ENCODE data around the gene AUTS2. TPM values are rescaled to one million over a fixed set of nuclear protein-coding genes. Genes with fewer than 3 reads are reported as not detected.

Gene AUTS2
- total RNA-seq, 1 experiment from 2014 or later = not detected

DNA sequence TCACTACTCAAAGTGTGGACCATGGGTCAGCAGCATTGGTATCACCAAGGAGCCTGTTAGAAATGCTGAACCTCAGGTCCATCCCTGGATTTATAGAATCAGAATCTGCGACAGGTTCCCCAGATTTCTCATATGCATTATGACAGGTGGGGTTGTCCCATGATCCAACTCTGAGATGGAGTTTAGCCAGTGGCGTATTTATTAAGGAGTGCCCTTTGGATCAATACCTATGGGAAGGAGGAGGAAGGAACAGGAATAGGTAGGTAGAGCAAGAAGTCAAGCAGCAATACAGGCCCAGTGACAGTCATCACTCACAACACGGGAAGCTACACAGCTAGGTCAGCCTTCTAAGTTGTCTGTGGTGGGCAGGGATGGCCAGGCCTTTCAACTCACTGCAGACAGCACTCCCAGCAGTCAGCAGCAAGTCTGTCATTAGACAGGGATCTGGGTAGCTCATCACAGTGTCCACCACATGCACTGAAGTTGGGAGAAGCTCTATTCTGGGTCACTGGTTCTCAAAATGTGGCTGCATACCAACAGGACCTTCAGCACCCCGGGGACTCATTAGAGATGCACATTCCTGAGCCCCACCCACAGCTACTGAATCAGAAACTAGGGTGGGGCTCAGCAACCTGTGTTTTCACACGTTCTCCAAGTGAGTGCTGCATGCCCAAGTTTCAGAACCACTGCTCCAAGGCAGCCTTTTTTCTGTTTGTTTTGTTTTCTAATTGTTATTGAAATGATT lies 1001.3 kb downstream of the AUTS2 start:
- Histone ChIP-seq H3K36me3 (no peaks in the 10 kb centered on the region), H3K4me3 (no peak overlapping the region), H3K9me3 (replicated peaks) (no peaks in the 10 kb centered on the region), H3K27ac (no peak overlapping the region), H3K27me3 (replicated peaks) (no peaks in the 10 kb centered on the region), H3K4me1 (replicated peaks) (no peaks in the 10 kb centered on the region)
- DNase-seq (ENCODE audit: low read depth in 1 of 2, low spot score in 2 of 2) = no peak

DNA sequence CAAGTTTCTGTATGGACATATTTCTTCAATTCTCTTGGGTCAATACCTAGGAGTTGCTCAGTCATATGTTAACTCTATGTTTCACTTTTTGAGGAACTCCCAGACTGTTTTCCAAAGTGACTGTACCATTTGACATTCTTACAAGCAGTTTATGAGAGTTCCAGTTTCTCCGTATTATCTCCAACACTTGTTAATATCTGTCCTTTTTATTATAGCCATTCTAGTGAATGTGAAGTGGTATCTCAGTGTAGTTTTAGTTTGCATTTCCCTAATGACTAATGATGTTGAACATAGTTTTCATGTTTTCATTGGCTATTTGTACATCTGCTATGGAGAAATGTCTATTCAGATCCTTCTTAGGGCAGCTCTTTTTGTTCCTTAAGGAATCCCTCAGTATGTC lies 1002.7 kb downstream of the AUTS2 start:
- Histone ChIP-seq H3K4me1 (replicated peaks) (no peaks in the 10 kb centered on the region), H3K4me3 (no peak overlapping the region), H3K27ac (no peak overlapping the region), H3K9me3 (replicated peaks) (no peaks in the 10 kb centered on the region), H3K27me3 (replicated peaks) (no peaks in the 10 kb centered on the region), H3K36me3 (no peaks in the 10 kb centered on the region)
- DNase-seq (ENCODE audit: low read depth in 1 of 2, low spot score in 2 of 2) = no peak

- no peak for DNase-seq (ENCODE audit: low read depth in 1 of 2, low spot score in 2 of 2)
- H3K9me3 ChIP-seq (replicated peaks) = no peaks in the 10 kb centered on the region
- H3K4me3 ChIP-seq = no peak overlapping the region
- H3K36me3 ChIP-seq = no peaks in the 10 kb centered on the region
- H3K27me3 ChIP-seq (replicated peaks) = no peaks in the 10 kb centered on the region
- no peak overlapping the region for H3K27ac ChIP-seq
- H3K4me1 ChIP-seq (replicated peaks) = no peaks in the 10 kb centered on the region
These were observed 1003.8 kb downstream of the AUTS2 start for GRCh38 chr7:70602117-70602516.

DNA sequence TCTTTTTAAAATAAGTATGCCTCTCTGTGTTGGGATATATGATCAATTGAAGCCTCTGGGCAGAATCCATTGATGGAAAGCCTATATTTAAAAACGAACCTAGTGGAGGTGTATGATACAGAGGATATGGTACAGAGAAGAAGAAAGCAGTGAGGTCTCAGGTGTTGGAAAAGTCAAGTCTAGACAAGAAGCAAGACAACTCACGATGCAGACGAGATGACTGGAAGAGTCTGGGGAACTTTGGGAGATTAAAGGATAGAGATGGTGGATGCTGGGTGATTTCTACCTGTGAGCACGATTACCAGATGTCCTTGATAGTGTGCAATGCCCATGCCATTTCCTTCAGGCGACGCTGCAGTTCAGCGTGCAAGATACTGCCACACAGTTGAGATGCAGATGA lies 1009.0 kb downstream of the AUTS2 start:
- Histone ChIP-seq H3K4me1 (replicated peaks) (no peaks in the 10 kb centered on the region), H3K27me3 (replicated peaks) (no peaks in the 10 kb centered on the region)

DNA sequence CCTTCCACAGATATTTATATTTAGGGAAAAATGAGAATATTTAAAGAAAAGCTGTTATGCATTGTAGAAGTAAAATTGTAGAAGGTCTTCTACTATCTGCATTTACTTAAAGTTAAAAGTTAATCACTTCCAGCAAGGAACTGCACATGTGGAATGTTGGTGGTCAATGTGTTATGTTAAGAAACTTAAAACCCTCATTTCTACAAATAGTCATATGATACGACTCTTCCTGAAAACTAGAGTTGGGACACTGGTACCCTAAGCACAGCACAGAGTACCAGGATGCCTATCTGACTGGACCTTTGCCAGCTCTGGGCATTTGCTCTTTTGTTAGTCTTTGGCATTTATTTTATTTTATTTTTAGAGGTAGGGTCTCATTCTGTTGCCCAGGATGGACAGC lies 1009.5 kb downstream of the AUTS2 start:
- H3K27me3 ChIP-seq (replicated peaks) = no peaks in the 10 kb centered on the region
- H3K9me3 ChIP-seq (replicated peaks) = no peaks in the 10 kb centered on the region
- DNase-seq (ENCODE audit: low read depth in 1 of 2, low spot score in 2 of 2) = no peak
- no peaks in the 10 kb centered on the region for H3K4me1 ChIP-seq (replicated peaks)
- H3K4me3 ChIP-seq = no peak overlapping the region
- H3K27ac ChIP-seq = no peak overlapping the region
- no peaks in the 10 kb centered on the region for H3K36me3 ChIP-seq

More for the DNA sequence above, 1009.0 kb downstream of the AUTS2 start:
- Histone ChIP-seq H3K36me3 (no peaks in the 10 kb centered on the region), H3K9me3 (replicated peaks) (no peaks in the 10 kb centered on the region), H3K27ac (no peak overlapping the region), H3K4me3 (no peak overlapping the region)
- DNase-seq (ENCODE audit: low read depth in 1 of 2, low spot score in 2 of 2) = no peak

- no peaks in the 10 kb centered on the region for H3K36me3 ChIP-seq
- no peaks in the 10 kb centered on the region for H3K27me3 ChIP-seq (replicated peaks)
- H3K9me3 ChIP-seq (replicated peaks) = no peaks in the 10 kb centered on the region
- no peaks in the 10 kb centered on the region for H3K4me1 ChIP-seq (replicated peaks)
- H3K27ac ChIP-seq = no peak overlapping the region
- no peak overlapping the region for H3K4me3 ChIP-seq
- no peak for DNase-seq (ENCODE audit: low read depth in 1 of 2, low spot score in 2 of 2)
These were observed 1010.0 kb downstream of the AUTS2 start for GRCh38 chr7:70608229-70608628.

GRCh38 chr7:70612811-70613210 lies 1014.5 kb downstream of the AUTS2 start:
- no peaks in the 10 kb centered on the region for H3K27me3 ChIP-seq (replicated peaks)
- no peaks in the 10 kb centered on the region for H3K4me1 ChIP-seq (replicated peaks)
- H3K27ac ChIP-seq = no peak overlapping the region
- no peak for DNase-seq (ENCODE audit: low read depth in 1 of 2, low spot score in 2 of 2)
- no peaks in the 10 kb centered on the region for H3K36me3 ChIP-seq
- H3K9me3 ChIP-seq (replicated peaks) = no peaks in the 10 kb centered on the region
- no peak overlapping the region for H3K4me3 ChIP-seq

DNA sequence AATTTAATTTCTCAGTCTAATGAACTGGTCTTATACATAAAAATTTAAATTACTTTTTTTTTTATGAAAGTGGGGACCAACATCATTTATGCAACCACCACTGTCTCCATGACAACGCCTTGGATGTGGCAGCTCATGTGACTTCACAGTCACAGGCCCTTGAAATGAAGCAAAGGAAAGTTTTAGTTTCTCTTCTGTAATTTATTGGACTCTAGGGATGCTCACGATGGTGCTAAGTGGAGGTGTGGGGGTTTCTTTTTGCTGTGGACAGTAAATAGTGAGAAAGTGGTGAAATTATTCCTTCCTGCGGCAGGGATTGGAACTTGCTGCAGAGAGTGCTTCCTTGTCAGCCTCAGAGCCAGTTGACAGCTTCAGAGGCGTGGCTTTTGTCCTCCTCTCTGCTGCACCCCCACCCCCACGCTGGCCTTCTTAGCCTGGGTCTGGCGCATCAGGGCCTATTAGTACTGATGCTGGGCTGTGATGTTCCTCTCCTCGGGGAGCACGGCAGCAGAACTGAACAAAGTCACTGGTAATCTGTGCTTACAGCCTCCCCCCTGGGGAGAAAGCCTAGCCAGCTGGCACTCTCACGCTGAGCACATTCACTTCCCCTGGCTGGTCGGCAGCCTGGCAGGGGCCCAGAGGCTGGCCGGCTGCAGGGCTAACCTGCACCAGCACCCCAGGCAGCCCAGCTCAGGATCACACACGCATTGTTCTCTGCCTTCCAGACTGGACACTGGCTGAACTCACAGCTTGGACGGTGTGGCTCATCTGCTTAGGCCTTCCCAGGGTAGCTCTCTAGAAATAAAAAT lies 1016.2 kb downstream of the AUTS2 start:
- H3K27ac ChIP-seq = no peak overlapping the region
- no peaks in the 10 kb centered on the region for H3K4me1 ChIP-seq (replicated peaks)
- H3K27me3 ChIP-seq (replicated peaks) = no peaks in the 10 kb centered on the region
- H3K4me3 ChIP-seq = no peak overlapping the region
- H3K36me3 ChIP-seq = no peaks in the 10 kb centered on the region
- H3K9me3 ChIP-seq (replicated peaks) = no peaks in the 10 kb centered on the region
- no peak for DNase-seq (ENCODE audit: low read depth in 1 of 2, low spot score in 2 of 2)

- no peaks in the 10 kb centered on the region for H3K4me1 ChIP-seq (replicated peaks)
- H3K9me3 ChIP-seq (replicated peaks) = no peaks in the 10 kb centered on the region
- no peak overlapping the region for H3K27ac ChIP-seq
- H3K4me3 ChIP-seq = no peak overlapping the region
- DNase-seq (ENCODE audit: low read depth in 1 of 2, low spot score in 2 of 2) = no peak
- no peaks in the 10 kb centered on the region for H3K27me3 ChIP-seq (replicated peaks)
- H3K36me3 ChIP-seq = no peaks in the 10 kb centered on the region
These were observed 1016.9 kb downstream of the AUTS2 start for GRCh38 chr7:70615066-70615606.

DNA sequence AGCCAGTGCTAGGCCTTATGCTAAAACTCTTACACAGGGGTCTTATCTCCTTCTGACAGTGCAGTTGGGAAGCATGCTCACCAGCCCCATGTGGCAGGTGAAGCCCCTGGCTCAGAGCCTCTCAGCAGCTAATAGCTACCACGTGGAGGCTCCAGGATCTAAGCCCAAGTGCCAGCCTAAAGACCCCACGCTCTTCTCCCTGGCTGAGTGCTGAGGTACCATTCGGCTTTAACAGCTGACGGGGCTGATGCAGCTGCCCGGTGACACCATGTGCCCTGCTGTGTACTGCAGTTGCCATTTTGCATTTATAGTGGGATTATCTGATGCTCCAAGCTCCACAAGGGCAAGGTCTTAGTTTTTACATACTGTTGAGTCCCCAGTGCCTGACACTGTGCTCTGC lies 1017.9 kb downstream of the AUTS2 start:
- Histone ChIP-seq H3K27me3 (replicated peaks) (no peaks in the 10 kb centered on the region), H3K27ac (no peak overlapping the region), H3K36me3 (no peaks in the 10 kb centered on the region), H3K4me1 (replicated peaks) (no peaks in the 10 kb centered on the region), H3K4me3 (no peak overlapping the region), H3K9me3 (replicated peaks) (no peaks in the 10 kb centered on the region; the same call in 1 of the 2 replicates)
- no peak for DNase-seq (ENCODE audit: low read depth in 1 of 2, low spot score in 2 of 2)

DNA sequence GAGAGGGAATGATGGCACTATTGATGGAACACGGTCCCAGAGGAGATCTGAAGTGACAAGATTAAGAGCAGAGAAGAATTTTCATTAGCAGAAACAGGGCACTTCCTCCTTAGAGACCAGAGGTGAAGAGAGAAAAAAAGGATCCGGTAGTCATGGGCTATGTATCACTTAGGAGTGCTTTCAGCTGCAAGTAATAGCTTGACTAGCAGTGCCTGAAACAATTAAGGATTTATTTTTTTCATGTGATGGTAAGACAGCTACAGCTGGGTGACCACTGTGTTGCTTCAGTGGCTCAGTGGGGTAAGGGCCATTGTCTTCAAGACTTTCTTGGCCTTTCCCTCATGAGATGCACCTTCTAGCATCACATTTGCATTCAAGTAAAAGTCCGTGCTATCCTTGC lies 1018.5 kb downstream of the AUTS2 start:
- Histone ChIP-seq H3K27ac (no peak overlapping the region), H3K4me1 (replicated peaks) (no peaks in the 10 kb centered on the region), H3K9me3 (replicated peaks) (no peaks in the 10 kb centered on the region; the same call in 1 of the 2 replicates), H3K27me3 (replicated peaks) (no peaks in the 10 kb centered on the region), H3K36me3 (no peaks in the 10 kb centered on the region), H3K4me3 (no peak overlapping the region)
- DNase-seq (ENCODE audit: low read depth in 1 of 2, low spot score in 2 of 2) = no peak

GRCh38 chr7:70618020-70618551 lies 1019.8 kb downstream of the AUTS2 start:
- no peak for DNase-seq (ENCODE audit: low read depth in 1 of 2, low spot score in 2 of 2)
- Histone ChIP-seq H3K4me3 (no peak overlapping the region), H3K36me3 (no peaks in the 10 kb centered on the region), H3K27ac (no peak overlapping the region), H3K27me3 (replicated peaks) (no peaks in the 10 kb centered on the region), H3K9me3 (replicated peaks) (no peaks in the 10 kb centered on the region; the same call in 1 of the 2 replicates), H3K4me1 (replicated peaks) (no peaks in the 10 kb centered on the region)

DNA sequence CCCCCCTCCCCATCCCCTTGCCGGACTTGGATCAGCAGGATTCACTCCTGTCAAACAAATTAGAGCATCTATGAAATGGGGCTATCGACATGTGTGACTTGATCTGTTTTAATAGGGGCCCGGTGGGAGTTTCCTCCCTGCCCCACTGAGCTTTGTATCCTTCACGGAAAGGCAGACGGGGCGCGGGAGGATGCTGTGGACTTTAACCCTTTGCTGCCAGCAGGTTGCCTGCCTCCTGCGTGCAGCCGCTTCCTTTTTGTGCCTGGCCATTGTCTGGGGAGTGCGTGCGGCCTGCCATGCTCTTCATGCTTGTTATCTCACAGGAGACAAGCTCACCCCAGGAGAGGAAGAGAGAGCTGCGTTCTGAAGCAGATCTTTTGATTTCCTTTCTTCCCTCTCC lies 1020.9 kb downstream of the AUTS2 start:
- Histone ChIP-seq H3K9me3 (replicated peaks) (peaks cover 2% of the 10 kb centered on the region; the same call in 1 of the 2 replicates), H3K4me3 (no peak overlapping the region), H3K27ac (no peak overlapping the region), H3K27me3 (replicated peaks) (no peaks in the 10 kb centered on the region), H3K4me1 (replicated peaks) (no peaks in the 10 kb centered on the region), H3K36me3 (no peaks in the 10 kb centered on the region)
- no peak for DNase-seq (ENCODE audit: low read depth in 1 of 2, low spot score in 2 of 2)

DNA sequence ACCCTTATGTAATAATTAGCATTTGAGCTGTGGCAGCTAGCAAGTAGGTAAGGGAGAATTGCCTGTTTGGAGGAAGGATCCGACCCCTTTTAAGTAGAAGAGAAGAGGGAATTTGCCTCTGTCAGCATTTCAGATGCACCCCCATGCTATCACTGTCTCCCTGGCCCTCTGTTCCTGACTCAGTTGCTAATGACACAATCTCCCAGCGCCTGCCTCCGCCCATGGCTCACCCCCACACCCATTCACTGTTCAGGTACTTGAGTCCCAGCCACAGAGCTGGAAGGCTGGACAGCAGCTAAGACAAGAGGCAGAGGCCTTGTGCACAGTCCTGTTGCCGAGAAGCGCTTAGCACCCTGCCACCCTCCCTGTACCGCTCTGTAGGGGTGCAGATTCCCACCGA lies 1021.4 kb downstream of the AUTS2 start:
- Histone ChIP-seq H3K27me3 (replicated peaks) (no peaks in the 10 kb centered on the region), H3K9me3 (replicated peaks) (peaks cover 2% of the 10 kb centered on the region; the same call in 1 of the 2 replicates), H3K36me3 (no peaks in the 10 kb centered on the region), H3K27ac (no peak overlapping the region), H3K4me3 (no peak overlapping the region), H3K4me1 (replicated peaks) (no peaks in the 10 kb centered on the region)
- DNase-seq (ENCODE audit: low read depth in 1 of 2, low spot score in 2 of 2) = no peak

All from SJSA1 (cell line).